ENCODE measurements around the gene FGF11.
"Not testable (repeated sequence)": the region's sequence is repeated elsewhere in the genome, so short reads cannot be mapped to it uniquely, and the experiment has no call there.

Gene FGF11

DNA sequence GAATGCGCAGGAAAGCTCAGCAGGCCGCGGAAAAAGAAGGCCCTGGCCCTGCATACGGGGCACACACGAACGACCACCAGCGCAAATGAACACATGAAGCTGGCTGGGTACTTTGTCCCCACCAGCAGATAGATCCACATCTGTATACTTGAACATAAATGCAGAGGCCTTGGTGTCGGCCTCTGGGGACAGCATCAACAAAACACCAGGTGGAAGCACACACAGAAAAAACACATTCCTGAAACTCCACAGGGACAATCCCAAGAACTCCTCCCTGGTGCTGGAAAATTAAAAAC is 40.7 kb downstream of the FGF11 start:
- DNase-seq (ENCODE audit: low spot score) = no peak

DNA sequence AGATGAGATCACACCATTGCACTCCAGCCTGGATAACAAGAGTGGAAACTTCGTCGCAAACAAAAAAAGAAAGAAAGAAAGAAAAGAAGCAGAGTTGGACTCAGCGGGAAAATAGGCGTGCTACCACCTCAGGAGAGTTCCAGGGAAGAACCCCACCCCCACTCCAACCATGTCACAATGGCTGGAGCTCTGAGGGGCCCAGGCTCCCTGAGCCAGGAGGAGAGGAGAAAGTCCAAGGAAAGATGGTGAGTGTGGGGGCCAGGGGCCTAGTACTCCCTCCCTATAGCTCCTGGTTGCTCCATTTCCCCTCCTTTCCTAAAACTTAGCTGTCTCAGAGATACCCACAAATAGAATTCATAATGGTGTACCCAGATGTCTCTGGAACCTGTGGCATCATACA is 42.0 kb downstream of the FGF11 start, which contains the start of gene SLC35G6:
Gene SLC35G6, plus strand, starts transcription at position 172 of the 400 bp plus-strand sequence. Its CDS starts 71 bp downstream, at position 243.
- not testable (repeated sequence) for DNase-seq (ENCODE audit: low spot score)

DNA sequence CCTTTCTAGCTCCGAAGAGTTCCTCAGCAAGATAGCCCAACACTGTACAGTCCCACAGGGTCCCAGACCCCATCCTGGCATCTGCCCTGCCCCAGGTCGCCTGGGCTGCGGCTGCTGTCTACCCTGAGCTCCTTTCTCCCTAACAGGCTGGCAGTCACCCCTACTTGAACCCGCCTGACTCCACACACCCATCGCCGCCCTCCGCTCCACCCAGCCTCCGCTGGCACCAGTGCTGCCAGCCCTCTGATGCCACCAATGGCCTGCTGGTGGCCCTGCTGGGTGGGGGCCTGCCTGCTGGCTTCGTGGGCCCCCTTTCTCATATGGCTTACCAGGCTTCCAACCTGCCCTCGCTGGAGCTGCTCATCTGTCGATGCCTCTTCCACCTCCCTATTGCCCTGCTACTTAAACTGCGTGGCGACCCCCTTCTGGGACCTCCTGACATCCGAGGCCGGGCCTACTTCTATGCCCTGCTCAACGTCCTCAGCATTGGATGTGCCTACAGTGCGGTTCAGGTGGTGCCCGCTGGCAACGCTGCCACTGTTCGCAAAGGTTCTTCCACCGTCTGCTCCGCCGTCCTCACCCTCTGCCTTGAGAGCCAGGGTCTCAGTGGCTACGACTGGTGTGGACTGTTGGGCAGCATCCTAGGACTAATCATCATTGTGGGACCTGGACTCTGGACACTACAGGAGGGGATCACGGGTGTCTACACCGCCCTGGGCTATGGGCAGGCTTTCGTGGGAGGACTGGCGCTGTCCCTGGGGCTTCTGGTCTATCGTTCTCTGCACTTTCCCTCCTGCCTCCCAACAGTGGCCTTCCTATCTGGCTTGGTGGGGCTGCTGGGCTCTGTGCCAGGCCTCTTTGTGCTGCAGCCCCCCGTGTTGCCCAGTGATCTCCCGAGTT is 42.8 kb downstream of the FGF11 start:
- not testable (repeated sequence) for DNase-seq (ENCODE audit: low spot score)

DNA sequence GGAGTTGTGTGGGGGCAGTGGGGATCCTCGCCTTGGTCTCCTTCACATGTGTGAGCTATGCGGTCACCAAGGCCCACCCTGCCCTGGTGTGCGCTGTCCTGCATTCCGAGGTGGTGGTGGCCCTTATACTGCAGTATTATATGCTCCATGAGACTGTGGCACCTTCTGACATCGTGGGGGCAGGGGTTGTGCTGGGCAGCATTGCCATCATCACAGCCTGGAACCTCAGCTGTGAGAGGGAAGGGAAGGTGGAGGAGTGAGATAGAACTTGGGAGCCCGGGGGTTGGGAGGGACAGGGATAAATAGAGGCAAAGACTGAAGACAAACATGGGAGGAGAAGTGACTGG is 43.4 kb downstream of the FGF11 start:
- DNase-seq (ENCODE audit: low spot score) = not testable (repeated sequence)

- peak; percentile 84 for DNase-seq (ENCODE audit: low spot score)
Observed at GRCh38 chr17:7483255-7484066, 44.1 kb downstream of the FGF11 start.

DNA sequence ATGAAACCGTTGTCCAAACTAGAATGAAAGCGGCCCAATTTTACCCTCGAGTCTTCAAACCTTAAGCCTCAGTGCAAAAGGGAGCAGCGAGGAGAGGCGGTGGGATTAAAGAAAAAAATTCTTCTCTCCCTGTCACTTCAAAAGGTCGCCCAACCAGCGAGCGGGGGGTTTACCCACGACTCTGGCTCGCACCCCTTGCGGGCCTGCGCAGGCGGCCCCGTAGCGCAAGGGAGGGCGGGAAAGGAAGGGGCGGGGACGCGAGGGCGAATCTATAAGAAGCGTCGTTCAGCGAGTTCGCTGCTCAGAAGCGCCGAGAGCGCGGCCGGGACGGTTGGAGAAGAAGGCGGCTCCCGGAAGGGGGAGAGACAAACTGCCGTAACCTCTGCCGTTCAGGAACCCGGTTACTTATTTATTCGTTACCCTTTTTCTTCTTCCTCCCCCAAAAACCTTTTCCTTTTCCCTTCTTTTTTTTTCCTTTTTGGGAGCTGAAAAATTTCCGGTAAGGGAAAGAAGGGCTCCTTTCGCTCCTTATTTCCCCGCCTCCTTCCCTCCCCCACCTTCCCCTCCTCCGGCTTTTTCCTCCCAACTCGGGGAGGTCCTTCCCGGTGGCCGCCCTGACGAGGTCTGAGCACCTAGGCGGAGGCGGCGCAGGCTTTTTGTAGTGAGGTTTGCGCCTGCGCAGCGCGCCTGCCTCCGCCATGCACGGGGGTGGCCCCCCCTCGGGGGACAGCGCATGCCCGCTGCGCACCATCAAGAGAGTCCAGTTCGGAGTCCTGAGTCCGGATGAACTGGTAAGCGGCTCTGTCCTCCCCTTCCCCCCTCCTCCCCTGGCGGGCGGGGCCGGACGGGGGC is 45.0 kb downstream of the FGF11 start, which contains the start of gene POLR2A:
Gene POLR2A, plus strand, starts transcription at position 300 of the 852 bp plus-strand sequence.
- DNase-seq (ENCODE audit: low spot score) = peak; percentile 100

DNA sequence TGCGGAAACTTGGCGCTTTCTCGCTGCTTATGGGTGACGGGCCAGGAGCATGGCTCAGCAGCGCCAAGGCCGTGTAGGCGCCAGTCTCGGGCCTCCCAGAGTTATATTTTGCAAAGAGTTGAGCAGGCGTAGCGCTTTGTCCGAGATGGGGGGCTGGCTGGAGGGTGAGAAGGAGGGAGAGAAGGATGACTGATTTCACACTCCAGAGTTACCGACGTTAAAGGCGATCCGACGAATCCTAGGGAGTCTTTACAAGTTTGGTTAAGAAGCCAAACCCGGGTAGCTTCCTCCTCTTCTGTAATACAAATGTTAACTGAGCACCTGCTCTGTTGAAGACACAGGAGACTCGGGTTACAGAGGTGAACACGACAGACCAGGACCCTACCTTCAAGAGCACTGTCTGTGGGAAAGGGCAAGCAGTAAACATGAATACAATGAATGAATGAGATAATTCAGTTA is 45.6 kb downstream of the FGF11 start:
- no peak for DNase-seq (ENCODE audit: low spot score)

- DNase-seq (ENCODE audit: low spot score) = no peak
Observed at GRCh38 chr17:7486181-7486580, 46.9 kb downstream of the FGF11 start.

- DNase-seq (ENCODE audit: low spot score) = no peak
Observed at GRCh38 chr17:7490144-7490543, 50.8 kb downstream of the FGF11 start.

DNA sequence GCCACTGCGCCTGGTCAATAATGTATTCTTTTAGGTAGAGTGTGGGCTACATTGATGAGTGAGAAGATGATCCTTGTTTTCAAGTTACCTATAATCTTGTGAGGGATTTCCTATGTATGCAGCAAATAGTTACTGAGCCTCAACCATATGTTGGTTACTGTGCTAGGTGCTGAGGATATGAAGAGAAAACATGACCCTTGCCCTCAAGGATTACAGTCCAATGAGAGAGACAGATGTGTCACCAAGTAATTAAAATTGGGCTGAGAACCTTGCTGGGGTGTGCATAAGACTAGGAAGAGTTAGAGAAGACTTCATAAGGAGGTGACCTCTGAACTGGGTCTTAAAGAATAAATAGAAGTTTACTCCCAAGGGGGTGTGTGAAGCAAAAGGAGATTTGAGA is 52.3 kb downstream of the FGF11 start:
- no peak for DNase-seq (ENCODE audit: low spot score)

- DNase-seq (ENCODE audit: low spot score) = no peak
Observed at GRCh38 chr17:7493941-7494340, 54.6 kb downstream of the FGF11 start.

Measured in AG08395 (cell line).